ENCODE results near the gene EHHADH. TPM values are rescaled to one million over a fixed set of nuclear protein-coding genes. Genes with fewer than 3 reads are reported as not detected.

Gene EHHADH
- polyA plus RNA-seq, 3 donors from 2014 or later, result 0.22 to 1.5 TPM; not detected in 1

- Mint-ChIP-seq H3K4me3 (no peak overlapping the region), H3K4me1 (peaks cover 0 to 1% of the 10 kb centered on the region in 2 donors), H3K27ac (no peak overlapping the region), H3K27me3 (ENCODE audit: low read depth in 3 of 3) (peaks cover 1 to 8% (median 7%) of the 10 kb centered on the region in 3 donors), H3K9me3 (peaks cover 0 to 2% (median 0%) of the 10 kb centered on the region in 6 donors), H3K36me3 (no peaks in the 10 kb centered on the region)
- no peak for DNase-seq
These were observed 92.1 kb downstream of the EHHADH start for GRCh38 chr3:185161761-185162160.

- Mint-ChIP-seq H3K27ac (no peak overlapping the region), H3K36me3 (no peaks in the 10 kb centered on the region), H3K9me3 (peaks cover 0 to 5% (median 0%) of the 10 kb centered on the region in 6 donors), H3K4me3 (no peak overlapping the region), H3K27me3 (ENCODE audit: low read depth in 3 of 3) (peaks cover 4 to 8% (median 6%) of the 10 kb centered on the region in 3 donors), H3K4me1 (peaks cover 0 to 3% of the 10 kb centered on the region in 2 donors)
- DNase-seq, result no peak
These were observed 96.5 kb downstream of the EHHADH start for GRCh38 chr3:185157347-185157746.

GRCh38 chr3:185155678-185156077 is 98.2 kb downstream of the EHHADH start:
- Mint-ChIP-seq H3K9me3 (peaks cover 0 to 5% (median 0%) of the 10 kb centered on the region in 6 donors), H3K4me1 (peaks cover 0 to 5% of the 10 kb centered on the region in 2 donors), H3K27me3 (ENCODE audit: low read depth in 3 of 3) (peaks cover 4 to 9% (median 8%) of the 10 kb centered on the region in 3 donors), H3K36me3 (no peaks in the 10 kb centered on the region), H3K4me3 (no peak overlapping the region), H3K27ac (no peak overlapping the region)
- DNase-seq, result no peak

GRCh38 chr3:185153861-185154629 is 99.8 kb downstream of the EHHADH start:
- peaks cover 0 to 5% (median 0%) of the 10 kb centered on the region in 6 donors for H3K9me3 Mint-ChIP-seq
- H3K4me3 Mint-ChIP-seq, result no peak overlapping the region
- peaks cover 0 to 5% of the 10 kb centered on the region in 2 donors for H3K4me1 Mint-ChIP-seq
- peaks cover 3 to 13% (median 6%) of the 10 kb centered on the region in 3 donors for H3K27me3 Mint-ChIP-seq (ENCODE audit: low read depth in 3 of 3)
- H3K36me3 Mint-ChIP-seq, result no peaks in the 10 kb centered on the region
- H3K27ac Mint-ChIP-seq, result no peak overlapping the region
- DNase-seq, result no peak

GRCh38 chr3:185153171-185153771 is 100.6 kb downstream of the EHHADH start:
- peaks cover 3 to 13% (median 6%) of the 10 kb centered on the region in 3 donors for H3K27me3 Mint-ChIP-seq (ENCODE audit: low read depth in 3 of 3)
- DNase-seq, result peak in 1 of 3 donors; percentile 1
- H3K27ac Mint-ChIP-seq, result no peak overlapping the region
- H3K4me1 Mint-ChIP-seq, result peaks cover 0 to 5% of the 10 kb centered on the region in 2 donors
- H3K4me3 Mint-ChIP-seq, result peak overlapping the region; percentile 70 to 86 (median 83)
- H3K9me3 Mint-ChIP-seq, result peaks cover 0 to 2% (median 0%) of the 10 kb centered on the region in 6 donors
- no peaks in the 10 kb centered on the region for H3K36me3 Mint-ChIP-seq

GRCh38 chr3:185152410-185153170 is 101.3 kb downstream of the EHHADH start, which contains the start of gene C3orf70:
Gene C3orf70 (minus strand): TSS chr3:185153060. CDS start chr3:185152823, 237 bp downstream.
- Mint-ChIP-seq H3K27me3 (ENCODE audit: low read depth in 3 of 3) (peaks cover 3 to 13% (median 6%) of the 10 kb centered on the region in 3 donors), H3K27ac (no peak within 1 kb of the TSS), H3K4me1 (peaks cover 0 to 5% of the 10 kb centered on the region in 2 donors), H3K9me3 (peaks cover 0 to 2% (median 0%) of the 10 kb centered on the region in 6 donors), H3K36me3 (no peaks in the 10 kb centered on the region), H3K4me3 (peak within 1 kb of the TSS; percentile 74 to 86 (median 83))
- DNase-seq, result peak in 2 of 3 donors; percentile 3 to 16

- DNase-seq, result no peak
- H3K4me1 Mint-ChIP-seq, result peaks cover 0 to 5% of the 10 kb centered on the region in 2 donors
These were observed 101.9 kb downstream of the EHHADH start for GRCh38 chr3:185151964-185152409.

GRCh38 chr3:185151101-185151963 is 102.5 kb downstream of the EHHADH start:
- Mint-ChIP-seq H3K27ac (no peak overlapping the region), H3K9me3 (peaks cover 0 to 2% (median 0%) of the 10 kb centered on the region in 6 donors), H3K27me3 (ENCODE audit: low read depth in 3 of 3) (peaks cover 3 to 13% (median 6%) of the 10 kb centered on the region in 3 donors), H3K36me3 (no peaks in the 10 kb centered on the region), H3K4me3 (peak overlapping the region in 4 of 5 donors; percentile 11 to 81 (median 54)), H3K4me1 (peaks cover 0 to 5% of the 10 kb centered on the region in 2 donors)
- no peak for DNase-seq

More at GRCh38 chr3:185151964-185152409, 101.9 kb downstream of the EHHADH start:
- no peaks in the 10 kb centered on the region for H3K36me3 Mint-ChIP-seq
- peak overlapping the region; percentile 57 to 81 (median 74) for H3K4me3 Mint-ChIP-seq
- peaks cover 3 to 13% (median 6%) of the 10 kb centered on the region in 3 donors for H3K27me3 Mint-ChIP-seq (ENCODE audit: low read depth in 3 of 3)
- no peak overlapping the region for H3K27ac Mint-ChIP-seq
- peaks cover 0 to 2% (median 0%) of the 10 kb centered on the region in 6 donors for H3K9me3 Mint-ChIP-seq

- no peak overlapping the region for H3K27ac Mint-ChIP-seq
- no peak for DNase-seq
- H3K27me3 Mint-ChIP-seq (ENCODE audit: low read depth in 3 of 3), result peaks cover 3 to 13% (median 6%) of the 10 kb centered on the region in 3 donors
- H3K9me3 Mint-ChIP-seq, result peaks cover 0 to 2% (median 0%) of the 10 kb centered on the region in 6 donors
- no peaks in the 10 kb centered on the region for H3K36me3 Mint-ChIP-seq
- peaks cover 0 to 5% of the 10 kb centered on the region in 2 donors for H3K4me1 Mint-ChIP-seq
- no peak overlapping the region for H3K4me3 Mint-ChIP-seq
These were observed 103.3 kb downstream of the EHHADH start for GRCh38 chr3:185150561-185150960.

- H3K4me3 Mint-ChIP-seq, result no peak overlapping the region
- peaks cover 0 to 2% (median 0%) of the 10 kb centered on the region in 6 donors for H3K9me3 Mint-ChIP-seq
- peaks cover 3 to 13% (median 6%) of the 10 kb centered on the region in 3 donors for H3K27me3 Mint-ChIP-seq (ENCODE audit: low read depth in 3 of 3)
- H3K27ac Mint-ChIP-seq, result no peak overlapping the region
- DNase-seq, result no peak
- no peaks in the 10 kb centered on the region for H3K36me3 Mint-ChIP-seq
- H3K4me1 Mint-ChIP-seq, result peaks cover 0 to 5% of the 10 kb centered on the region in 2 donors
These were observed 104.3 kb downstream of the EHHADH start for GRCh38 chr3:185149591-185149990.

GRCh38 chr3:185145511-185145910 is 108.3 kb downstream of the EHHADH start:
- H3K36me3 Mint-ChIP-seq, result no peaks in the 10 kb centered on the region
- H3K4me1 Mint-ChIP-seq, result no peaks in the 10 kb centered on the region
- no peak overlapping the region for H3K4me3 Mint-ChIP-seq
- H3K9me3 Mint-ChIP-seq, result no peaks in the 10 kb centered on the region
- H3K27me3 Mint-ChIP-seq (ENCODE audit: low read depth in 3 of 3), result peaks cover 0 to 4% (median 4%) of the 10 kb centered on the region in 3 donors
- DNase-seq, result no peak
- H3K27ac Mint-ChIP-seq, result no peak overlapping the region

- Mint-ChIP-seq H3K36me3 (no peaks in the 10 kb centered on the region), H3K27me3 (ENCODE audit: low read depth in 3 of 3) (peaks cover 0 to 4% (median 4%) of the 10 kb centered on the region in 3 donors)
- no peak for DNase-seq
These were observed 109.1 kb downstream of the EHHADH start for GRCh38 chr3:185144784-185145183.

More at GRCh38 chr3:185144784-185145183, 109.1 kb downstream of the EHHADH start:
- H3K27ac Mint-ChIP-seq, result no peak overlapping the region
- H3K4me3 Mint-ChIP-seq, result no peak overlapping the region
- no peaks in the 10 kb centered on the region for H3K4me1 Mint-ChIP-seq
- no peaks in the 10 kb centered on the region for H3K9me3 Mint-ChIP-seq
